ENCODE results near the gene SETD3. TPM values are rescaled to one million over a fixed set of nuclear protein-coding genes. Genes with fewer than 3 reads are reported as not detected.
A peak's percentile ranks its signal among the peaks of the same experiment; 100 is the strongest.

SETD3 gene
- total RNA-seq, 1 donor from 2014 or later = 54.2 TPM

- no peaks in the 10 kb centered on the region for H3K27me3 Mint-ChIP-seq (ENCODE audit: low read depth)
Measured at GRCh38 chr14:99441918-99442317, 38.7 kb downstream of the SETD3 start.

GRCh38 chr14:99441157-99441870 is 39.3 kb downstream of the SETD3 start:
- no peak overlapping the region for H3K4me3 Mint-ChIP-seq (ENCODE audit: unreplicated experiment)
- DNase-seq (ENCODE audit: low spot score) = no peak
- no peak overlapping the region for H3K27ac Mint-ChIP-seq (ENCODE audit: unreplicated experiment)
- no peaks in the 10 kb centered on the region for H3K27me3 Mint-ChIP-seq (ENCODE audit: low read depth)
- peaks cover 10% of the 10 kb centered on the region for H3K4me1 Mint-ChIP-seq (ENCODE audit: low read depth)
- H3K36me3 Mint-ChIP-seq (ENCODE audit: low read depth) = peaks cover 17% of the 10 kb centered on the region
- H3K9me3 Mint-ChIP-seq (ENCODE audit: low read depth) = no peaks in the 10 kb centered on the region
- TF ChIP-seq CTCF (IDR thresholded peaks at IDR 0.05) = peak; percentile 37

More at GRCh38 chr14:99441918-99442317, 38.7 kb downstream of the SETD3 start:
- peaks cover 6% of the 10 kb centered on the region for H3K4me1 Mint-ChIP-seq (ENCODE audit: low read depth)
- no peaks in the 10 kb centered on the region for H3K9me3 Mint-ChIP-seq (ENCODE audit: low read depth)
- no peak for TF ChIP-seq CTCF (IDR thresholded peaks at IDR 0.05)
- peaks cover 19% of the 10 kb centered on the region for H3K36me3 Mint-ChIP-seq (ENCODE audit: low read depth)
- H3K27ac Mint-ChIP-seq (ENCODE audit: unreplicated experiment) = no peak overlapping the region
- no peak for DNase-seq (ENCODE audit: low spot score)
- H3K4me3 Mint-ChIP-seq (ENCODE audit: unreplicated experiment) = no peak overlapping the region

GRCh38 chr14:99440278-99440677 is 40.4 kb downstream of the SETD3 start:
- Mint-ChIP-seq H3K4me1 (ENCODE audit: low read depth) (peaks cover 10% of the 10 kb centered on the region), H3K27me3 (ENCODE audit: low read depth) (no peaks in the 10 kb centered on the region), H3K36me3 (ENCODE audit: low read depth) (peaks cover 17% of the 10 kb centered on the region), H3K27ac (ENCODE audit: unreplicated experiment) (no peak overlapping the region), H3K4me3 (ENCODE audit: unreplicated experiment) (no peak overlapping the region), H3K9me3 (ENCODE audit: low read depth) (no peaks in the 10 kb centered on the region)
- no peak for DNase-seq (ENCODE audit: low spot score)
- no peak for TF ChIP-seq CTCF (IDR thresholded peaks at IDR 0.05)

GRCh38 chr14:99437706-99438105 is 43.0 kb downstream of the SETD3 start:
- peaks cover 10% of the 10 kb centered on the region for H3K4me1 Mint-ChIP-seq (ENCODE audit: low read depth)
- H3K36me3 Mint-ChIP-seq (ENCODE audit: low read depth) = peaks cover 17% of the 10 kb centered on the region
- no peaks in the 10 kb centered on the region for H3K9me3 Mint-ChIP-seq (ENCODE audit: low read depth)
- no peak for TF ChIP-seq CTCF (IDR thresholded peaks at IDR 0.05)
- H3K27ac Mint-ChIP-seq (ENCODE audit: unreplicated experiment) = no peak overlapping the region
- DNase-seq (ENCODE audit: low spot score) = no peak
- no peaks in the 10 kb centered on the region for H3K27me3 Mint-ChIP-seq (ENCODE audit: low read depth)
- H3K4me3 Mint-ChIP-seq (ENCODE audit: unreplicated experiment) = no peak overlapping the region

DNA sequence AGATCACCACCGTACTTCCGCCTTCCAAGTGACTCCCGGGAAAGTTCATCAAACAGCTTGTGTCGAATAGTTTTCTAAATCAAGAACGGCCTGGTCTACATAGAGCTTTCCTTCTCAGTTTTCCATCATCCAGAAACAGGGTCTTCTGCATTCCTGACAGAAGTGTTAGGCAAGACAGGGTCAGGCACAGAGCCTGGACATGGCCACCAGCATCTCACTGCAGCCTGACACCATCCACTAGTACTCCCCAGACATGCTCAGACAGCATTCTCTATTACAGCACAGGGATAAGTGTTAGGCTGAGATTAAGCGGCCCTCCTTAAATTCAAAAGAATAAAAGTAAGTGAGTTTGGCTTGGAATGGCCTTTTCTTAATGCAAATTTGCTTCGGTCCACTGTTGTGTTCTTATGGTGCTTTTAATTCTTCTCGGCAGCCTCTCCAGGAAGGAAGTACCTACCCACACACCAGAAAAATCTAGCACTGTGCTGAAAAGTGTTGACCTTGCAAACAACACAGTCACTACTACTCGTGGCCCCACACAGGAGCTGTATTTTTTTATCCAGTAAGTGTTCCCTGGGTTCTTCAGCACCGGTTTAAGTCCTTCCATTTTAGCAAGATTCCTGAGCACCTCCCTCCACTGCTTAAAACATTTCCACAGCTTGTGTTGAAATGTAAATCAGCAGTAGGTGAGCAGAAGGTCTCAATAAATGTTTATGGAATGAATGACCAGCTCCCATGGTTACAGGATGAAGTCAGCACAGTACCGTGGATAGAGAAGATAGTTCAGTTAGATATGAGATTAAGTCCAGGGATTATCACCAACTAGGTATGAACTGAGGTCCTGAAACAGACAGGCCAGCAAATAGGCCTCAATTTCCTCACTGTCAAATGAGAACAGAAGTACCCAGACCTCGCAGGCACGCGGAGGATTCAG is 44.1 kb downstream of the SETD3 start:
- H3K4me1 Mint-ChIP-seq (ENCODE audit: low read depth) = peaks cover 19% of the 10 kb centered on the region
- DNase-seq (ENCODE audit: low spot score) = no peak
- no peak for TF ChIP-seq CTCF (IDR thresholded peaks at IDR 0.05)
- H3K9me3 Mint-ChIP-seq (ENCODE audit: low read depth) = no peaks in the 10 kb centered on the region
- no peak overlapping the region for H3K27ac Mint-ChIP-seq (ENCODE audit: unreplicated experiment)
- H3K27me3 Mint-ChIP-seq (ENCODE audit: low read depth) = no peaks in the 10 kb centered on the region
- no peak overlapping the region for H3K4me3 Mint-ChIP-seq (ENCODE audit: unreplicated experiment)
- peaks cover 11% of the 10 kb centered on the region for H3K36me3 Mint-ChIP-seq (ENCODE audit: low read depth)

All from chondrocyte (in vitro differentiated cells).